AG09319 (cell line): ENCODE results near the gene DOCK7.
"Not testable (repeated sequence)": the region's sequence is repeated elsewhere in the genome, so short reads cannot be mapped to it uniquely, and the experiment has no call there.

ENCODE experiments used
- DNase-seq: peaks from one replicate; pipeline ENCODE4 v3.0.0-alpha.2; 2010; ENCODE audit warnings: low read depth; ENCODE audit errors: extremely low read depth
- CTCF ChIP-seq: IDR thresholded peaks from 2 replicates; pipeline ENCODE4 v1.5.1; 2011; ENCODE audit warnings: low read depth, mild to moderate bottlenecking, inconsistent platforms, low read length, moderate library complexity

Gene DOCK7

GRCh38 chr1:62589321-62589720 lies 98.9 kb downstream of the DOCK7 start:
- no peak for TF ChIP-seq CTCF
- no peak for DNase-seq

- no peak for DNase-seq
- TF ChIP-seq CTCF: no peak
Measured at GRCh38 chr1:62588000-62588399, 100.2 kb downstream of the DOCK7 start.

GRCh38 chr1:62585469-62586155 lies 102.6 kb downstream of the DOCK7 start:
- no peak for DNase-seq
- no peak for TF ChIP-seq CTCF

GRCh38 chr1:62573675-62574074 lies 114.5 kb downstream of the DOCK7 start:
- DNase-seq: no peak
- no peak for TF ChIP-seq CTCF

GRCh38 chr1:62572476-62572875 lies 115.7 kb downstream of the DOCK7 start:
- TF ChIP-seq CTCF: no peak
- no peak for DNase-seq

GRCh38 chr1:62571517-62571916 lies 116.7 kb downstream of the DOCK7 start:
- DNase-seq: not testable (repeated sequence)

GRCh38 chr1:62567926-62568325 lies 120.3 kb downstream of the DOCK7 start:
- DNase-seq: not testable (repeated sequence)

- DNase-seq: not testable (repeated sequence)
Measured at GRCh38 chr1:62567182-62567581, 121.0 kb downstream of the DOCK7 start.

- no peak for DNase-seq
- no peak for TF ChIP-seq CTCF
Measured at GRCh38 chr1:62561306-62561705, 126.9 kb downstream of the DOCK7 start.
